Osteocyte (in vitro differentiated cells): ENCODE data around the gene RASGEF1C. TPM values are rescaled to one million over a fixed set of nuclear protein-coding genes. Genes with fewer than 3 reads are reported as not detected.

Experiments used
- DNase-seq: peaks from one replicate; pipeline ENCODE4 v3.0.0; 2021; ENCODE audit warnings: mixed read lengths; ENCODE audit not compliant: unreplicated experiment; ENCODE audit errors: extremely low spot score
- H3K27ac Mint-ChIP-seq: one replicate; pipeline ENCODE4 v1.8.0; 2021; ENCODE audit warnings: mild to moderate bottlenecking, mixed read lengths; ENCODE audit not compliant: unreplicated experiment
- H3K27me3 Mint-ChIP-seq: one replicate; pipeline ENCODE4 v1.8.0; 2021; ENCODE audit warnings: mixed read lengths; ENCODE audit not compliant: unreplicated experiment
- H3K36me3 Mint-ChIP-seq: one replicate; pipeline ENCODE4 v1.8.0; 2021; ENCODE audit warnings: mixed read lengths; ENCODE audit not compliant: unreplicated experiment
- H3K4me1 Mint-ChIP-seq: one replicate; pipeline ENCODE4 v1.8.0; 2021; ENCODE audit warnings: mixed read lengths; ENCODE audit not compliant: unreplicated experiment
- H3K4me3 Mint-ChIP-seq: one replicate; pipeline ENCODE4 v1.8.0; 2021; ENCODE audit warnings: mild to moderate bottlenecking, moderate library complexity, mixed read lengths; ENCODE audit not compliant: unreplicated experiment
- H3K9me3 Mint-ChIP-seq: one replicate; pipeline ENCODE4 v1.8.0; 2021; ENCODE audit warnings: mixed read lengths; ENCODE audit not compliant: unreplicated experiment
- CTCF ChIP-seq: fragments of 200-600 bp; sonication (generic); IDR thresholded peaks from 2 replicates; pipeline ENCODE4 v1.5.0; 2021; ENCODE audit warnings: antibody characterized with exemption, mild to moderate bottlenecking, moderate library complexity
- total RNA-seq: library from RNA; stranded (reverse); gene quantifications from 2 replicates; pipeline ENCODE4 v1.2.1, GENCODE V29; 2021

RASGEF1C gene
- total RNA-seq, 1 donor from 2014 or later, result not detected

- H3K27ac Mint-ChIP-seq, result no peak overlapping the region
- peaks cover 3% of the 10 kb centered on the region for H3K27me3 Mint-ChIP-seq
- no peak for TF ChIP-seq CTCF
- H3K4me1 Mint-ChIP-seq, result peaks cover 4% of the 10 kb centered on the region
- no peak overlapping the region for H3K4me3 Mint-ChIP-seq
- no peak for DNase-seq
- H3K9me3 Mint-ChIP-seq, result no peaks in the 10 kb centered on the region
- no peaks in the 10 kb centered on the region for H3K36me3 Mint-ChIP-seq
Observed at GRCh38 chr5:180133551-180133950, 75.5 kb downstream of the RASGEF1C start.

- Mint-ChIP-seq H3K27ac (no peak overlapping the region), H3K4me1 (peaks cover 4% of the 10 kb centered on the region), H3K9me3 (no peaks in the 10 kb centered on the region), H3K4me3 (no peak overlapping the region), H3K36me3 (no peaks in the 10 kb centered on the region), H3K27me3 (peaks cover 3% of the 10 kb centered on the region)
- DNase-seq, result peak; percentile 76
- no peak for TF ChIP-seq CTCF
Observed at GRCh38 chr5:180133060-180133459, 76.0 kb downstream of the RASGEF1C start.

GRCh38 chr5:180130876-180131740, 77.9 kb downstream of the RASGEF1C start:
- Mint-ChIP-seq H3K27ac (no peak overlapping the region), H3K4me3 (no peak overlapping the region), H3K27me3 (peaks cover 7% of the 10 kb centered on the region), H3K36me3 (no peaks in the 10 kb centered on the region), H3K4me1 (peaks cover 4% of the 10 kb centered on the region), H3K9me3 (no peaks in the 10 kb centered on the region)
- TF ChIP-seq CTCF, result no peak
- DNase-seq, result peak; percentile 80

GRCh38 chr5:180130291-180130869, 78.6 kb downstream of the RASGEF1C start:
- TF ChIP-seq CTCF, result no peak
- no peaks in the 10 kb centered on the region for H3K36me3 Mint-ChIP-seq
- no peaks in the 10 kb centered on the region for H3K9me3 Mint-ChIP-seq
- no peak overlapping the region for H3K4me3 Mint-ChIP-seq
- no peak overlapping the region for H3K27ac Mint-ChIP-seq
- H3K27me3 Mint-ChIP-seq, result peaks cover 8% of the 10 kb centered on the region
- DNase-seq, result peak; percentile 74
- H3K4me1 Mint-ChIP-seq, result peaks cover 4% of the 10 kb centered on the region
